MM.1S (cell line): ENCODE results near the gene SP8.

ENCODE experiments used
- DNase-seq: peaks from one replicate; pipeline ENCODE4 v3.0.0-alpha.2; 2015
- H2AFZ ChIP-seq: fragments of 300-600 bp; sonication (generic); 2 replicates; pipeline ENCODE4 v1.6.0; 2016; ENCODE audit warnings: antibody characterized with exemption, low read length
- H3F3A ChIP-seq: fragments of 300-600 bp; sonication (generic); 2 replicates; pipeline ENCODE4 v1.6.1; 2016; ENCODE audit warnings: mild to moderate bottlenecking, antibody characterized with exemption, low read length, moderate library complexity, mixed read lengths; ENCODE audit not compliant: insufficient read depth
- H3K27ac ChIP-seq: fragments of 300-600 bp; sonication (generic); 2 replicates; pipeline ENCODE4 v1.5.1; 2016; ENCODE audit warnings: mild to moderate bottlenecking, low read length
- H3K27me3 ChIP-seq: fragments of 300-600 bp; sonication (generic); replicated peaks from 2 replicates; pipeline ENCODE4 v1.6.0; 2016; ENCODE audit warnings: low read length; ENCODE audit not compliant: insufficient read depth
- H3K36me3 ChIP-seq: fragments of 300-600 bp; sonication (generic); replicated peaks from 2 replicates; pipeline ENCODE4 v1.6.1; 2016; ENCODE audit warnings: mild to moderate bottlenecking, low read length, mixed read lengths; ENCODE audit not compliant: insufficient read depth
- H3K4me1 ChIP-seq: fragments of 300-600 bp; sonication (generic); 2 replicates; pipeline ENCODE4 v1.6.1; 2016; ENCODE audit warnings: low read length, mixed read lengths
- H3K4me2 ChIP-seq: fragments of 300-600 bp; sonication (generic); 2 replicates; pipeline ENCODE4 v1.6.0; 2016; ENCODE audit warnings: low read depth, low read length
- H3K4me3 ChIP-seq: fragments of 300-600 bp; sonication (generic); 2 replicates; pipeline ENCODE4 v1.5.1; 2016; ENCODE audit warnings: low read length, mixed read lengths
- H3K79me2 ChIP-seq: fragments of 300-600 bp; sonication (generic); 2 replicates; pipeline ENCODE4 v1.6.1; 2016; ENCODE audit warnings: mixed run types, low read length, mixed read lengths
- H3K9ac ChIP-seq: fragments of 300-600 bp; sonication (generic); 2 replicates; pipeline ENCODE4 v1.6.1; 2016; ENCODE audit warnings: low read length, mixed read lengths
- H3K9me2 ChIP-seq: fragments of 300-600 bp; sonication (generic); replicated peaks from 2 replicates; pipeline ENCODE4 v1.6.1; 2016; ENCODE audit warnings: mild to moderate bottlenecking, low read length, mixed read lengths; ENCODE audit not compliant: insufficient read depth
- H3K9me3 ChIP-seq: fragments of 300-600 bp; sonication (generic); replicated peaks from 2 replicates; pipeline ENCODE4 v1.6.1; 2016; ENCODE audit warnings: mild to moderate bottlenecking, low read length, mixed read lengths; ENCODE audit not compliant: insufficient read depth
- H4K20me1 ChIP-seq: fragments of 300-600 bp; sonication (generic); 2 replicates; pipeline ENCODE4 v1.6.1; 2016; ENCODE audit warnings: mild to moderate bottlenecking, low read length, moderate library complexity, mixed read lengths; ENCODE audit not compliant: insufficient read depth
- EZH2 ChIP-seq: fragments of 300-600 bp; sonication (generic); optimal IDR thresholded peaks from 2 replicates; pipeline ENCODE3; 2017; ENCODE audit warnings: low read depth, mild to moderate bottlenecking, antibody characterized with exemption, low read length, mixed read lengths
- EZH2phosphoT487 ChIP-seq: fragments of 300-600 bp; sonication (generic); IDR thresholded peaks from 2 replicates; pipeline ENCODE4 v1.6.1; 2018; ENCODE audit warnings: antibody characterized with exemption, low read length
- TF ChIP-seq, protein P1 (sequence below): fragments of 300-600 bp; sonication (generic); IDR thresholded peaks from 2 replicates; pipeline ENCODE4 v1.5.1; 2016; ENCODE audit warnings: antibody characterized with exemption, low read length, mixed read lengths

The SP8 gene

DNA sequence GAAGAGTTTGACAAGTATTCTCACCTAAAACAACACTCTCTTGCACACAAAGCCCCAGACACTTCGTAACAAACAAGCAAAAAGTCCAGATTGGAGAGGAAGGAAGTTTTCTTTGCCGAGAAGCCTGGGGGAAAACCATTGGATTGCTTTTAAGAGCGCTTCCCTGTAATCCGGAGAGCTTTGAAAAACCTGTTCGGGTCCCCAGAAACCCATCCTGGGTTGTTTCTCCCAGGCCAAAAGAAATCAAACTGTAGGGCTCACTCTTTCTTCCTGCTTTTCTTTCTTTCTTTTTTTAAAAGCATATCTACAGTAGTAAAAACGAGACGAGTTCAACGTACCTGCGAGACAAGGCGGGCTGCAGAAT lies 655 bp downstream of the SP8 start:
- TF ChIP-seq, protein P1, sequence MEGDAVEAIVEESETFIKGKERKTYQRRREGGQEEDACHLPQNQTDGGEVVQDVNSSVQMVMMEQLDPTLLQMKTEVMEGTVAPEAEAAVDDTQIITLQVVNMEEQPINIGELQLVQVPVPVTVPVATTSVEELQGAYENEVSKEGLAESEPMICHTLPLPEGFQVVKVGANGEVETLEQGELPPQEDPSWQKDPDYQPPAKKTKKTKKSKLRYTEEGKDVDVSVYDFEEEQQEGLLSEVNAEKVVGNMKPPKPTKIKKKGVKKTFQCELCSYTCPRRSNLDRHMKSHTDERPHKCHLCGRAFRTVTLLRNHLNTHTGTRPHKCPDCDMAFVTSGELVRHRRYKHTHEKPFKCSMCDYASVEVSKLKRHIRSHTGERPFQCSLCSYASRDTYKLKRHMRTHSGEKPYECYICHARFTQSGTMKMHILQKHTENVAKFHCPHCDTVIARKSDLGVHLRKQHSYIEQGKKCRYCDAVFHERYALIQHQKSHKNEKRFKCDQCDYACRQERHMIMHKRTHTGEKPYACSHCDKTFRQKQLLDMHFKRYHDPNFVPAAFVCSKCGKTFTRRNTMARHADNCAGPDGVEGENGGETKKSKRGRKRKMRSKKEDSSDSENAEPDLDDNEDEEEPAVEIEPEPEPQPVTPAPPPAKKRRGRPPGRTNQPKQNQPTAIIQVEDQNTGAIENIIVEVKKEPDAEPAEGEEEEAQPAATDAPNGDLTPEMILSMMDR: no peak
- H3K27ac ChIP-seq: no peak overlapping the region
- no peaks in the 10 kb centered on the region for H3K36me3 ChIP-seq
- H3K9ac ChIP-seq: no peak overlapping the region
- H3K9me3 ChIP-seq: no peaks in the 10 kb centered on the region
- H3K79me2 ChIP-seq: no peaks in the 10 kb centered on the region
- no peaks in the 10 kb centered on the region for H3K9me2 ChIP-seq
- no peaks in the 10 kb centered on the region for H4K20me1 ChIP-seq
- no peak for DNase-seq
- H3K27me3 ChIP-seq: no peaks in the 10 kb centered on the region
- H3F3A ChIP-seq: no peaks in the 10 kb centered on the region
- H3K4me2 ChIP-seq: peak overlapping the region; percentile 35; the same call in 1 of the 2 replicates
- peak overlapping the region; percentile 32; the same call in 1 of the 2 replicates for H3K4me3 ChIP-seq
- H3K4me1 ChIP-seq: no peaks in the 10 kb centered on the region
- H2AFZ ChIP-seq: peak overlapping the region; percentile 51; the same call in 1 of the 2 replicates

DNA sequence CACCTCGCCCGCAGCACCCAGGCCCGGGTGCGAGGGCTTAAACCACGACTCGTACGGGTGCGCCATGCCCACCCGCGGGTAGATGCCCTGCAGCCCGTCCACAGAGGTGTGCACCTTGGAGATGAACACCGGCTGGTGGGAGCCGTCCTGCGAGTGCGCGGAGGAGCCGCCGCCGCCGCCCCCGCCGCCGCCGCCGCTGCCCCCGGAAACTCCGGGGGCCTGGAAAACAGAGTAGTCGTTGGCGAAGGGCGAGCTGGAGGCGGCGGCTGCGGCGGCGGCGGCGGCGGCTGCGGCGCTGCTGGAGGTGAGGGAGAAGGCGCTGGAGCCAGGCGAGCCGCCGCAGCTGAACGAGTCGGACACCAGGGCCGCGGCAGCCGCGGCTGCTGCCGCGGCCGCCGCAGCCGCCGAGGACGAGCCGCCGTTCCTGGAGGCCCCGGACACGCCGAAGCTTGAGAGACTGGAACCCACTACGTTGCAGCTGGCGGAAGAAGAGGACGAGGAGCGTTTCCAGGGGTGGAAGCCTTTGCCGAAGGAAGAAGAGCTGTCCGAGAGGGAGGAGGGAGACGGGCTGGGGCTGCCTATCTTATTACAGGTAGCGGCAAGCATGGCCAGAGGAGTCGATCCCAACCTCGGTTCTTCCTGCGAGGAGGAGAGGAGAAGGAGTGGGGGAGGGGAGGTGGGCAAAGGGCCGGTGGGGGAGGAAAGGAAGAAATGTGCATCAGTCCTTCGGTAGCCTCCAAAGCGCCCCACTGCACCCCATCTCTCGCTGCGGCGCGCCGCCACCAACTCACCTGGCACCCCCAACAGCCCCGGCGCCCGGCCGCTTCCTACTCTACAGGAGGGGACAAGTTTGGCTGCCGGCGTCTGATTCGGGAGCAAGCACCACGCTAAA lies 1.3 kb downstream of the SP8 start:
- Histone ChIP-seq H3K4me3 (peak overlapping the region; percentile 32; the same call in 1 of the 2 replicates), H3K9me3 (no peaks in the 10 kb centered on the region), H3K4me1 (no peaks in the 10 kb centered on the region), H3K27ac (no peak overlapping the region), H4K20me1 (no peaks in the 10 kb centered on the region), H3K36me3 (no peaks in the 10 kb centered on the region), H3K27me3 (no peaks in the 10 kb centered on the region), H3K79me2 (no peaks in the 10 kb centered on the region), H3K4me2 (peak overlapping the region; percentile 35; the same call in 1 of the 2 replicates), H3F3A (no peaks in the 10 kb centered on the region), H2AFZ (peak overlapping the region; percentile 51; the same call in 1 of the 2 replicates), H3K9me2 (no peaks in the 10 kb centered on the region), H3K9ac (no peak overlapping the region)
- TF ChIP-seq, protein P1: no peak
- TF ChIP-seq EZH2phosphoT487 (no peak), EZH2 (no peak)
- DNase-seq: no peak

DNA sequence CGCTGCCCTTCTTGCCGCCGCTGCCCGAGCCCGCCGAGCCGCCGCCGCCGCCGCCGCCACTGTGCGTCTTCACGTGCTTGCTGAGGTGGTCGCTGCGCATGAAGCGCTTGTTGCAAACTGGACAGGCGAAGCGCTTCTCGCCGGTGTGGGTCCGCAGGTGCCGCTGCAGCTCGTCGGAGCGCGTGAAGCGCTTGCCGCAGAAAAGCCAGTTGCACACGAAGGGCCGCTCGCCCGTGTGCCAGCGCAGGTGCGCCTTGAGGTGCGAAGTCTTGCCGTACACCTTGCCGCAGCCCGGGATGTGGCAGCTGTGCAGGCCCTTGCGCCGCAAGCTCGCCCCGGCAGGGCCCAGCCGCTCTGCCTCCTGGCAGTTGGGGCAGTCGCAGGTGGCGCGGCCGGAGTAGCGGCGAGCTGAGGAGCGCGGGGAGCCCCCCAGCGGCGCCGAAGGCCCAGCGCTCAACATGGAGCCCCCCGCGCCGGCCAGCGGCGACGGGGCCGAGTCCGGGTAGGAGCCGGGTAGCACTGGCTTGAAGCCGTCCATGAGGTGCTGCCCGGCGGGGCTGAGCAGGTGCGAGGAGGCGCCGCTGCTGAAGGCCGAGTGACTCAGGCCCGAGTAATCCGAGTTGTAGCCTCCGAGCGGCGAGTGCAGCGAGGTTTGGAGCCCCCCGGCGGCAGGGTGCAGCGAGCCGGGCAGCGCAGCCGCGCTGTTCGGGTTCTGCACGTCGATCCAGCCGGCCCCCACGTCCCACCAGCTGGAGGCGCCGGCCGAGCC lies 2.1 kb downstream of the SP8 start:
- no peak overlapping the region for H3K4me2 ChIP-seq
- H3K9me2 ChIP-seq: no peaks in the 10 kb centered on the region
- H3F3A ChIP-seq: no peaks in the 10 kb centered on the region
- H4K20me1 ChIP-seq: no peaks in the 10 kb centered on the region
- H3K27ac ChIP-seq: no peak overlapping the region
- TF ChIP-seq, protein P1: no peak
- TF ChIP-seq EZH2 (no peak), EZH2phosphoT487 (no peak)
- H3K4me3 ChIP-seq: no peak overlapping the region
- no peaks in the 10 kb centered on the region for H3K36me3 ChIP-seq
- H3K9me3 ChIP-seq: no peaks in the 10 kb centered on the region
- H3K9ac ChIP-seq: no peak overlapping the region
- no peak overlapping the region for H2AFZ ChIP-seq
- no peaks in the 10 kb centered on the region for H3K27me3 ChIP-seq
- no peak for DNase-seq
- no peaks in the 10 kb centered on the region for H3K79me2 ChIP-seq
- no peaks in the 10 kb centered on the region for H3K4me1 ChIP-seq
